ENCODE measurements around the gene F9.
"Not testable (repeated sequence)": the region's sequence is repeated elsewhere in the genome, so short reads cannot be mapped to it uniquely, and the experiment has no call there.

The F9 gene

DNA sequence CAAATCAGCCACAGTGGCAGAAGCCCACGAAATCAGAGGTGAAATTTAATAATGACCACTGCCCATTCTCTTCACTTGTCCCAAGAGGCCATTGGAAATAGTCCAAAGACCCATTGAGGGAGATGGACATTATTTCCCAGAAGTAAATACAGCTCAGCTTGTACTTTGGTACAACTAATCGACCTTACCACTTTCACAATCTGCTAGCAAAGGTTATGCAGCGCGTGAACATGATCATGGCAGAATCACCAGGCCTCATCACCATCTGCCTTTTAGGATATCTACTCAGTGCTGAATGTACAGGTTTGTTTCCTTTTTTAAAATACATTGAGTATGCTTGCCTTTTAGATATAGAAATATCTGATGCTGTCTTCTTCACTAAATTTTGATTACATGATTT is at the start of gene F9:
Gene F9 (plus strand): TSS at position 190 of the 400 bp plus-strand sequence. CDS start 26 bp downstream, at position 216.
- DNase-seq: no peak

DNA sequence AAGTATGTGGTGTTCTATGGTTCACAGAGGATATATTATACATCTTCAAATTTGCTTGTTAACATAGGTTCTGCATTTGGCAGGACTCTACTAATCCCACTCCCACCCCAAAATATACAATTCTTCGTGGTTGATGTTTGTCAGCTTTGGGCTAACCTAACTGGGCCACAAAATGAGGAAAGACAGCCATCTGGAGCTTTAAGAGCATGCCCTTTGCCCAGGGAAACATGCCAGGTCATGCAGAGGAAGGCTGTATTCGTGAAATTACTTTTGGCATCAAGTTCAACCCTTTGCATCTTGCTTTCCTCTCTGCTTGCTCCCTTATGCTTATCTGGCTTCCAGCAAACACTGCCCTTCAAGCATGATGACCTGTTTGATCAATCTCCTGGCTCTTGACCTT is 46.8 kb upstream of the F9 start:
- no peak for DNase-seq

DNA sequence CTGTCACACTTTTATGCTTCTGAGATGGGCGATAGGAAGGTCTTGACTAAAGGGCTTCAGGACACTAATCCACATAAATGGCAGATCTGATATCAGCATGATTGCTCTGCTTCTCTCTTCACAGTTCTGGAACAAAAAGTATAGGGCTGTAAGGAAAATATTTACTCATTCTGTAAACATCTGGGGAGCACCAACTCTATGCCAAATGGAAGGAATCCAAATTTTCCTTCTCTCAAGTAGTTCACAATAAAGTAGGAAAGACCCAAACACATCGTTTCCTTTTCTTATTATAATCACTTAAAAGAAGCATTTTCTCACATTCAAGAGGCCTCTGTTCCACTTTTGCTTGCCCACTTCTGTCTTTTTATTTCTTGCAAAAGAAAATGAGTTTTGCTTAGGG is 45.9 kb upstream of the F9 start:
- DNase-seq: no peak

DNA sequence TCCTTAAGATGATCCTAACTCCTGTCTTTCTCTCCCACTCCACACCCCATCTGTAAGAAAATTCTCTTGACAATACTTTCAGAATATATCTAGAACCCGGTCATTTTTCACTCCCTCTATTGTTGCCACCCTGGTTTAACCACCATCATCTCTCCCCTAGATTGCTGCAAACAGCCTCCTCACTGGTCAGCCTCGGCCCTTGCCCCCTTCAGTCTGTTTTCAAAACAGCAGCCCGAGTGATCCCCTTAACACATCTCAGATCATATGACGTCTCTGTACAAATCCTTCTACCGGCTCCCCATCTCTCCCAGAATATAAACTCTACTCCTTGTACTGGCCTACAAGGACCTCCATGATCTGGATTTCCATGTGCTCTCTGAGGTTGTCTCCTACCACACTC is 35.2 kb upstream of the F9 start:
- no peak for DNase-seq

DNA sequence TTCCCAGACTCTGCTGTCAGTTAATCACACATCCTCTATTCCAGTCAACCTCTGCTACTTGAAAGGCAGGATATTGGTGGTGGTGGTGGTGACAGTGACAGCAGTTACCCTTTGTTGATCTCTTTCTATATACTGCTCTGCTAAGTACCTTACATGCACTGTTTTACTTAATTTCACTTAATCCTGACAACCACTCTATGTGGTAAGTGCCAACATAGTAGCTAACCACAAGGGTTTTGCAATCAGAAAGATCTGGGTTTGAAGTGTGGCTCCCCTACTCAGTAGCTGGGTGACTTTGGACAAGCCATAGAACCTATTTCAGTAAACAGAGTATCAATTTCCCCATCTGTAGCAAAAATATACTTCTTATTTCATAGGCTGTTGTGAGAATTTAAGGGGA is 24.2 kb upstream of the F9 start:
- no peak for DNase-seq

DNA sequence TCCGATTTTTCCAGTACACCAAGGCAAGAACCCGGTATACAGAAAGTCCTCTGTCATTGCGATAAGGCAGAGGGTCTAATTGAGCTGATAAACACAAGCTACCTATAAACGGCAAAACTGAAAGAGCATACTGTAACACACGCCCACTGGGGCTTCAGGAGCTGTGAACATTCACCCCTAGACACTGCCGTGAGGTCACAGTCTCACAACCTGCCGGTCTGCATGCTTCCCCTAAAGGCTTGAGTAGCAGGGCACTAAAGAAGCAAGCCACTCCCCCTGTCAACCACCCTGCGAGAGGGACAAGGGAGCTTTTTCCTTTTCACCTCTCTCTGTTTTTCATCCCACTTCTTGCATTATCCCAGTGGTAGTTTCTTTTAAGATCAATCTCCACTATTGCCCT is 22.4 kb upstream of the F9 start:
- no peak for DNase-seq

DNA sequence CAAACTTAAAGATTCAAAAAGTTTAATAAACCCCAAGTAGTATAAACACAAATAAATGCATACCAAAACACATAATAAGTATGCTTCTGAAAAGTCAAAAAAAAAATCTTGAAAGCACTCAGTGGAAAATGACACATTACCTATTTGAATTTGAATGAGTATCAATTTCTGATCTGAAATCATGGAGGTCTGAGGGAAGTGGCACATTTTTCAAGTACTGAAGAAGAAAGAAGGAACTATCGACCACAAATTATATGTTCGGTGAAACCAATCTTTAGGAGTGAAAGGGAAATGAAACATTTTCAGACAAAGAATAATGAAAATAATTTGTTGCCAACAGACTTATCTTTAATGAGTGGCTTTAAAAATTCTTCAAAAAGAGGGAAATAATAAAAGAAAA is 12.1 kb upstream of the F9 start:
- DNase-seq: no peak

DNA sequence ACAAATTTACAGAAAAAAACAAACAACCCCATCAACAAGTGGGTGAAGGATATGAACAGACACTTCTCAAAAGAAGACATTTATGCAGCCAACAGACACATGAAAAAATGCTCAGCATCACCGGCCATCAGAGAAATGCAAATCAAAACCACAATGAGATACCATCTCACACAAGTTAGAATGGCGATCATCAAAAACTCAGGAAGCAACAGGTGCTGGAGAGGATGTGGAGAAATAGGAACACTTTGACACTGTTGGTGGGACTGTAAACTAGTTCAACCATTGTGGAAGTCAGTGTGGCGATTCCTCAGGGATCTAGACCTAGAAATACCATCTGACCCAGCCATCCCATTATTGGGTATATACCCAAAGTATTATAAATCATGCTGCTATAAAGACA is 1.7 kb upstream of the F9 start:
- DNase-seq: not testable (repeated sequence)

DNA sequence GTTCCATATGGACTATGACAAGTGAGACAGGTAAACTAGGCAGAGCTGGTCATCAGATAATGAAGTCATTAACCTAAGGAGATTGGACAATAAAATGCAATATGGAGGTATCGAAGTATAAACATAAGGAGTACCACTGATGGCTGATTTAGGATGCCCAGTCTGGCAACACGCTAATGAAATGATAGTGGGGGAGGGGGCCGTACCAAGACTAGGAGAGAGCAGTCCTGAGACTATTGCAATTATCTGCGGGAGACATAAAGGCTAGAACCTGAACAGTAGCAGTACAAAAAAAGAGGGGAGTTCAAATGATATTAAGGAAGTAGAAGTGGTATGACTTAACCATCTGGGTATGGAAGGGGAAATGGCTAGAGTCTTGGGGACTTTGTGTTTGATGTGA is 2.3 kb downstream of the F9 start:
- no peak for DNase-seq

DNA sequence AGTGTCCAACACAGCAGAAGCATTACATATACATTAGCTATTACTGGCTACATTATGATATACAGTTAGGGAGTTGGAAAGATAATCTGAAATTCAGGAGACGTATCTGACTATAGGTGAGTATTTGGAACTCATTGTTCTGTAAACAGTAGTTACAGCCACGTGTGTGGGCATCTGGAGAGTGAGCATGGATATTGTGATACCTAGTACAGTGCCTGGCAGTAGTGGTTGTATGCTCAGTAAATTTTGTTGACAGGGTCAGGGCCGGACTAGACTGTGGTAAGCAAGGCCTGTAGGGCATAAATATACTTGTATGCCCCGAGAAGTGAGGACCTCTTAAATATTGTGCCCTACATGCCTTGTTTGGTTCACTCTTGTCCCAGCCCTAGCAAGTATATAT is 2.9 kb downstream of the F9 start:
- no peak for DNase-seq

DNA sequence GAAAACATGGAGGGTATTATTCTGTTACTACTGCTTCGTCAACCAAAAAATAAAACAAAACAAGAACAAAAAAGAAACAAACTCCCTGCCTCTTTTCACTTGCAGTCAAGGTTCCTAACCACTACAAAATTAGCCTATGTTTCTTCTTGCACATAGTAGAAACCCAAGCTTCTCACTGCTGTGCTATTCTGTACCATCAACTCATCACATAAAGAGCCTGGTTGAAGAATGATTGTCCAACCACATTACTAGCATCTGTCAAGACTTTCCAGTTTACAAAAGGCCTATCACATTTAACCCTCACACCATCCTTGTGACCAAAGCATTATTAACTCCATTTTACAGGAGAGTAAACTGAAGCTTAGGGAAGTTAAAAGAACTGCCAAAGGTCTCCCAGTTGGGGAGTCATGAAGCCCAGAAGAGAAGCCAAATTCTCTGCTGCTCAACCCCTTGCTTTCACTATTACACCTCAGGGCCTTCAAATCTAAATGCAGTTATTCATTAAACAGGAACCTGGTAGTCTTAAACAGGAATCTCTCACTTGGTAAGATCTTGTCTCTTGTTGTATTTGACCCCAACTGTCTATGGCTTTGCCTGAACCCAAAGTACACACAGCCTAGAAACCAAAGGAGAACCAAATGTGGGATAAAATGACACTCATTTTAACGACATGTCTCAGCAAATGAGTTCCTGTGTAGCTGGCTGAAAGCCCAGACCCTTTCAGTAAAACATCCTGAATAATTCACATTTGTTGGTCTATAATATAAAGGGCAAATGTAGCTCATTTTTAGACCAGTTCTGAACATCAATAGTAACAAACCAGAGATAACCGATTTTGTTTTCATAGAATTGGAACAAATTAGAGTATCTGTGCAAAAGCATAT is 8.6 kb downstream of the F9 start:
- no peak for DNase-seq

DNA sequence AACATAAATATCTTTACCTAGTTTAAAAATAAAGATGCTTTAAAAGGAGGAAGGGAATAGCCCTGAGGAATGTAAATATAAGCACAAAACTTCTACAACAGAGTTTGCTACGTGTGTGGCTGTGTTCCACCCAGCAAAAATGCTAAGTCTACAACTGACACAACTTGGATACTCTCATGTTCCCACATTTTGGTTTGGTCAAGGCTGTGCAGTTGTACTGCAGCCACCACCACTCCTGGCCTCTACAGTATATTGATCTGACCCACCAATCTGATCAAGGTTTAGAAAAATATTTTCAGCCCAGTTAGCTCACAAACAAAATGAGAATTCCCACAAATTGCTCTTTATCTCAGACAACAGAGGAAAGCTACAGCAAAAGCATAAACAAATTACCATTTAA is 12.1 kb downstream of the F9 start:
- no peak for DNase-seq

DNA sequence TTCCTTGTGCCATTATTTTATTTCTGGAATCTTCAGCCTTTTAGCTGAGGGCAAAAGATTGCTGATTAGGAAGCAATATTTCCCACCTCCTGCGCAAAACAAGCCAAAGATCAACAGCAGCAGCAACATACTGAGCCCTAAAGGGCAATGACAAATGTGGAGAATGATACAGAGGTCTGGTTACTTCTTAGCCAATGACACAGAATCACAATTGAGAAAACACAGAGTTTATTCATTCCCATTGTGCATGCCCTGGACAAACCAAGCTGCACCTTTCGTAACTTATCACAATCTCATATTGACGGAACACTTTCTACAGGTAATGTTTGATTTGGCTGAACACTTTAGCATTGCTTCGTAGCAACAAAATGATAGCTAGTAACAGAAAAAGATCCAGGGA is 13.4 kb downstream of the F9 start:
- no peak for DNase-seq

DNA sequence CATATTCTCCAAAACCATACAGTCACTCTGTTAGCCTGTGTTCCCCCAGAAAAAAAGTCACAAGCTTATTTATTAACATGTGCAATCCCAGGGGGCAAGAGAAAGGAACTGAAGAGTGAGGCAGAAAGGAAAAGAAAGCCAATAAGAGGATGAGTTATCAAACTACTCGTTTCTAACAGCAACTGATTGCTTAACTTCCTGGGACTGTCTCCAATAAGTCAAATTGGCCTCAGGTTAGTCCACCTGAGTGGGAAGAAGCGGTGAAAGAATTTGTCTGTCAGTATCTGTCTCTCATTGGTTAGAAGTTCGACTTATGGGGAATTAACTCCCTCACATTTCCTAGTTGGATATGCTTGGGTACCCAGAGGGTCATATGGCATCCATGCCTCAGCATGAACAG is 14.1 kb downstream of the F9 start:
- no peak for DNase-seq

DNA sequence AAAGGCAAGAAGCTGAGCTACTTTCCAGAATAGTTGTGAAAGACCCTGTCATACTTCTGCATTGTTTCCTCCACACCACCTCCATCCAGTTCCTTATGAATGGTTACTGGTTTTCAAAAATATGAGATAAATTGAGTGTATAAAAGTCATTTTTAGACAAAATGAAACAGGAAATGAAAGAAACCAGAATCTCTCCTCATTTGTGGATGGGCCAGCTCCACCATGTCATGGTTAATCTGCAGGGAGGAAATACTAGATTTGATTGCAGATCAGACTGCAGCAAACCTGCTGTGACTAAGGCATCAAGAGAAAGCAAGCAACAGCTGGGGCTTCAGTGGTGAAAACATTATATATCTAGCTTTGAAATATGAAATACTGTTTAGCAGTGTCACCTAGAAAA is 23.8 kb downstream of the F9 start:
- no peak for DNase-seq

DNA sequence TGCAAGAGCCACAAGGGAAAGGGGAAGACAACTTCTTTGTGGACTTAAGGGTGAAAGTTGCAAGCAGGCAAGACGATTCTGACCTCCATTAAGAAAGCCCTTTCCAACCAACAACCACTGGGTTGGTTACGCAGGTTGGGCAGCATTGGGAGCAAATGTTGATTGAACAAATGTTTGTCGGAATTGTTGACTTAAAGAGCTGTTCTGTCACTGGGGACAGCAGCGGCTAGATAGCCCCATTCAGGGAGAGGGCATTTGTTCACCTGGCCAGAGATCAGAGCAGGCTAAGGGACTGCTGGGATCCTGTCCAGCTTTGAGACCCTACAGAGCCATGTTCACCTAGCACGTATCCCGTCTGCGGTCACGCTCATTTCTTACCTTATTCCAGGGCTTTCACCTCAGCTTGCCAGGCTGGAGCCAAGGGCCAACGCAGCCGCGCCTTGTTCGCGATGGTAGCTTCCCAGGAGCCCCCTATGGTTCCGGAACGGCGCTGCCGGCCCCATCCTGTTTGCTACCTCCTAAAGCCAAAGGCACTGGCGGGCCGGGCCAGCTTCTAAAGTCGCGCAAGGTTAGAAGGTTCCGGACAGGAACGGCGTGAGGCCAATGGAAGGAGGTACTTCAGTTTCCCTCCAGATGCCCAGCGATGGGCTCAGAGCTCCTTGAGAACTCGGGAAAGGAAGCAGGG is 24.6 kb downstream of the F9 start:
- no peak for DNase-seq

DNA sequence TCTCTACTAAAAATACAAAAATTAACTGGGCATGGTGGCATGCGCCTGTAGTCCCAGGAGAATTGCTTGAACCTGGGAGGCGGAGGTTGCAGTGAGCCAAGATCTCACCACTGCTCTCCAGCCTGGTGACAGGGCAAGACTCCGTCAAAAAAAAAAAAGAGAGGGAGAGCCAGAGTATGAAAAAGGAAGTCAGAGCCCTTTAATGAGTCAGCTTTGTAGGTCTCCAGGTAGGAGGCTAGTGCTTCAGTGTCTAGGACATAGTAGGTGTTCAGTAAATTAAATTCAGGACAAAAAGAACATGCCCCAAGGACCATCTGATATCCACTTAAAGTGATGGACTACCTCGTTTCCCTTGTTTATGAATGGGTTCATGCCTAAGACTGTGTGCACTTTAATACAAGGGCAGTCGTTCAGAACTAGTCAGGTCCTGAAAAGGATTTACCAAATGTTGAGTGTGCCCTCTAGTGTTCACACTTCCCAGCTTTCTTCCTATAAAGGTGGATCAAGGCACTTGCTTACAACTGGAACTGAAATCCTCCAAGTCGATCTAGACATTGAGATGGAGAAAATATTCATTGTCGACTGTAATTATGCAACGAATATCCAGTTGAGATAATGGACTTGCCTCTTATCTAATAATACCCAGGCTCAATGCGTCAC is 29.0 kb downstream of the F9 start:
- DNase-seq: no peak

DNA sequence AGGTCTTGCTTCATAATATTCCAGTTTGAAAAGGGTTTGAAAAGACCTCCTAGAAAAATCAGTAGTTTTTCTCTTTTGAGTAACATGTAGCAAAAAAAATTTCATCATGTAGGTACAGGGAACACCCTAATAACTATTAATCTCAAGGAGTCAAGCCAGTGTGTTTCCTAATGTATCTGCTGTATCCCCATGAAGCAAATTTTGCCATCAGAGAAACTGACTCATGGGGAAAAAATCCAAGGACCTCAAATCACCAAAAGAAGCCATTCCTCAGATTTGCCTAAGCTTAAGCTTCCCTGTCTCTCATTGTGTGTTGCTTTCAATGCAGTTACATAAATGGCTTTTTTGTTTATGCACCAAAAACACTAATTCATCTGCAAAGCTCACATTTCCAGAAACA is 29.7 kb downstream of the F9 start:
- DNase-seq: no peak

DNA sequence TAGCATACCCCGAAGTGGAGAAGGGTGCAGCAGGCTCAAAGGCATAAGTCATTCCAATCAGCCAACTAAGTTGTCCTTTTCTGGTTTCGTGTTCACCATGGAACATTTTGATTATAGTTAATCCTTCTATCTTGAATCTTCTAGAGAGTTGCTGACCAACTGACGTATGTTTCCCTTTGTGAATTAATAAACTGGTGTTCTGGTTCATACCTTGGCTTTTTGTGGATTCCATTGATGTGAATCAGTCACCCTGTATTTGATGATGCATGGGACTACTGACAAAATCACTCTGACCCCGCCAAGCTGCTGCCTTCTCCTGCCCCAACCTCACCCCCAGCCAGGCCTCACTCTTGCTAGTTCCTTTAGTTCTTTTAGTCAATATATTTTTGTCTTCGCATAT is 32.7 kb downstream of the F9 start:
- DNase-seq: no peak

DNA sequence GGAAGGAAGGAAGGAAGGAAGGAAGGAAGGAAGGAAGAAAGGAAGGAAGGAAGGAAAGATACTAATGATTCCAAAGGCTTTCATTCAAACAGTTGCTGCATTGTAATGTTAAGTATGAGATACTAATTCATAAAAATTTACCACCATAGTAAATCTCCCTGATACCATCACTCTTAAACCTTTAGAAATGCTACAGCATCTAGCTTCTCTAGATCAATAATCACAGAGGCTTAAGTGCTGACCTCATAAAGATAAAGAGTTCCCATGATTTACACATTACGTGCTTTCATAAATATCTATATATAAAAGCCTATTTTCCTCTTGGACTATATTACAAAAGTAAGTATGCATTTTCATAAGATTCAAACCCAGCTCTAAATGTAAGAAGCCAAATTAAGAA is 36.4 kb downstream of the F9 start:
- no peak for DNase-seq

DNA sequence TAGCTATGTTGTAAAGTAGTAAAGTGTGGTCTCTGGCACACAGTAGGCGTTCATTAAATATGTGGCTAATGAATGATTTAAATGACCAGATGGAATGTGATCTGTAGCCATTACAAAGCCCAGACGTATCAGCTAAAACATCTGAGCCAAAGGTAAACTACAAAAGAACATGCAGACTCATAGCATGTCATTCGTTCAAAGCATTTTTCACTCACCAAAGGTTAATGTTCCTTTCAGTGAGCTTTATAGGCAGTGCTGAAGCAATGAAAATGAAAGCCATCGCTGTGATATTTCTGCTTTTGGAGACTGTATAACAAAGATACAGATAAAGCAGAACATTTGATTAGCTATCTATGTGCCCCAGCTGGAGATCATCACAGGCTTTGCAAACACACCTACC is 50.5 kb downstream of the F9 start:
- no peak for DNase-seq

DNA sequence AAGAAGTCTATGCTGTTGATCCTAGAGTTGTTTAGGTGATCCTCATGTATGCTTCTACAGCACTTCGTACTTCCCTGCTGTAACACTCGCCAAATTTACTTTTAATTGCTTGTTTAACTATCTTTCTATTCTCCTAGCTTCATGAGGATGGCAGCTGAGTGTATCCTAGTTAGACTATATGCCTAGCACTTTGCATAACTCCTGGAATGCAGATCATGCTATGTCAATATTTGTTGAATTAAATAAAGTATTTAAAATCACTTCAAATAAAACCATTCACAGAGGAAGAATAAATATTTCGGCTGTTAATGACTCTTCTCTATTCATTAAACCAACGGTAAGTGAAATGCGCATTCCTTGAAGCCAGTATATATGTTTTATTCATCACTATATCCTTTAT is 55.1 kb downstream of the F9 start:
- no peak for DNase-seq

DNA sequence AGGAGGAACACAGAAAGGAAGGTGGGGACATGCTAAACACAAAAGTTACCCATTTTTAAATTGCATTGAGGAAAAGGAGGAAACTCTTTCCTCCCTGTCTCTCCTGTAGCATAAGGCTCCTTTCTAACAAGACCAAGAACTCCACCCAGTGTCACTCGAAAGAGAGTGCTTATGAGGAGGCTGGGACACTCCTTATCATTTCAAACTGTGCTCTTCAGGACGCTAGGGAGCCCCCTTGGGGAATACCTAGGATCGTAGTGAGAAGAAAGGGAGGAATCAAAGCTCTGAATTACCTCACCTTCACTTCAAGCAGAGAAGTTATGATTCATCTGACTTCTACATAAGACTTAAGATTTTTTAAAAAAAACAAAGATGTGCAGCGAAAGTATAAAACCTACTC is 65.5 kb downstream of the F9 start:
- no peak for DNase-seq

DNA sequence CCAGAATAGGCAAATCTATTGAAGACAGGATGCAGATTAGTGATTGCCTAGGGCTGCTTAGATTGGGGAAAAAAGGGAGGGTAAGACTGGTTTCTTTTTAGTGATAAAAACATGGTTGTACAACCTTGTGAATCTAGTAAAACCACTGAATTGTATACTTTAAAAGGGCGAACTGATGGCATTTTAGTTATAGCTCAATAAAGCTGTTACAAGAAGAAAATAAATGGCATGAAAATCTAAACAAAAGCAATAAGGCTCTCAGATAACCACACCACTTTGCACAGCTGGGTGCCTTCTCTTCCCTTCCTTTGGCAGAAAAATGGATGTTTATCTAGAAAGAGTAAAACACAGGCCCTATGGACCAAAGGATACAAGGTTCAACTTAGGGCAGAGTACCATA is 69.6 kb downstream of the F9 start:
- no peak for DNase-seq

Measured in activated CD4-positive, alpha-beta T cell treated with anti-CD3 and anti-CD28 coated beads for 4 hours (primary cell).